Smooth muscle cell (in vitro differentiated cells): ENCODE results near the gene ADGRB2. TPM values are rescaled to one million over a fixed set of nuclear protein-coding genes. Genes with fewer than 3 reads are reported as not detected.
A peak's percentile ranks its signal among the peaks of the same experiment; 100 is the strongest.

ENCODE experiments used
- DNase-seq: peaks from one replicate; lab custom pipeline; 2025; ENCODE audit not compliant: unreplicated experiment; lab: John Stamatoyannopoulos, UW
- H2AFZ ChIP-seq: fragments of 200-600 bp; sonication (generic); 2 replicates; pipeline ENCODE4 v1.6.0; 2016; ENCODE audit warnings: antibody characterized with exemption, low read depth, mild to moderate bottlenecking
- H3F3A ChIP-seq: fragments of 200-600 bp; sonication (generic); 2 replicates; pipeline ENCODE4 v1.6.0; 2017; ENCODE audit warnings: antibody characterized with exemption, low read depth
- H3K27ac ChIP-seq: fragments of 200-600 bp; sonication (generic); 2 replicates; pipeline ENCODE4 v1.5.1; 2016; ENCODE audit warnings: low read depth, mild to moderate bottlenecking
- H3K27me3 ChIP-seq: fragments of 200-600 bp; sonication (generic); 2 replicates; pipeline ENCODE4 v1.6.1; 2016; ENCODE audit warnings: low read depth, mild to moderate bottlenecking
- H3K36me3 ChIP-seq: fragments of 200-600 bp; sonication (generic); 2 replicates; pipeline ENCODE4 v1.5.1; 2016; ENCODE audit warnings: low read depth
- H3K4me1 ChIP-seq: fragments of 200-600 bp; sonication (generic); 2 replicates; pipeline ENCODE4 v1.5.1; 2016; ENCODE audit warnings: low read depth
- H3K4me2 ChIP-seq: fragments of 200-600 bp; sonication (generic); 2 replicates; pipeline ENCODE4 v1.6.0; 2016; ENCODE audit warnings: mild to moderate bottlenecking
- H3K4me3 ChIP-seq: fragments of 200-600 bp; sonication (generic); 2 replicates; pipeline ENCODE4 v1.5.1; 2016; ENCODE audit warnings: mild to moderate bottlenecking
- H3K79me2 ChIP-seq: fragments of 200-600 bp; sonication (generic); 2 replicates; pipeline ENCODE4 v1.6.0; 2016; ENCODE audit warnings: low read depth, mild to moderate bottlenecking
- H3K9ac ChIP-seq: fragments of 200-600 bp; sonication (generic); 2 replicates; pipeline ENCODE4 v1.6.0; 2016; ENCODE audit warnings: low read depth
- H3K9me3 ChIP-seq: fragments of 200-600 bp; sonication (generic); replicated peaks from 2 replicates; pipeline ENCODE4 v1.5.1; 2016; ENCODE audit warnings: low read depth
- H4K20me1 ChIP-seq: fragments of 200-600 bp; sonication (generic); 2 replicates; pipeline ENCODE4 v1.6.0; 2016; ENCODE audit warnings: low read depth
- CTCF ChIP-seq: fragments of 200-600 bp; sonication (generic); IDR thresholded peaks from 2 replicates; pipeline ENCODE4 v1.5.1; 2017; ENCODE audit warnings: borderline replicate concordance, mild to moderate bottlenecking, antibody characterized with exemption; ENCODE audit not compliant: insufficient read depth, poor library complexity, severe bottlenecking
- WGBS: methylation state at CpG from one replicate; pipeline ENCODE4 v1.1.7; 2016; ENCODE audit warnings: low lambda C conversion rate; 5-methylcytosine and 5-hydroxymethylcytosine counted together
- polyA plus RNA-seq: library from polyadenylated mRNA; unstranded; fragments of >200 nt; fragmentation: Nextera tagmentation; extraction: Ambion mirVana; gene quantifications from 2 replicates; pipeline ENCODE4 v1.2.1, GENCODE V29; 2016
- total RNA-seq: library from RNA; depleted of rRNA; stranded (reverse); fragments of >200 nt; gene quantifications from 2 replicates; pipeline ENCODE4 v1.2.3, GENCODE V29; 2014

The ADGRB2 gene
- total and polyA plus RNA-seq, 2 experiments from 2014 or later, result 8.8 to 9.4 TPM

GRCh38 chr1:31765041-31765467 lies 914 bp upstream of the ADGRB2 start:
- Histone ChIP-seq H3K4me2 (no peak overlapping the region), H3K36me3 (no peaks in the 10 kb centered on the region), H3K79me2 (no peaks in the 10 kb centered on the region), H3K9ac (no peak overlapping the region), H2AFZ (no peak overlapping the region), H3K27me3 (no peaks in the 10 kb centered on the region), H4K20me1 (no peaks in the 10 kb centered on the region), H3K4me1 (peaks cover 30% of the 10 kb centered on the region), H3K4me3 (no peak overlapping the region), H3F3A (peaks cover 3% of the 10 kb centered on the region), H3K9me3 (no peaks in the 10 kb centered on the region), H3K27ac (no peak overlapping the region)
- peak; percentile 23 for TF ChIP-seq CTCF
- WGBS, result 61% methylated on average over 5 of the region's 5 CpGs
- DNase-seq, result no peak

- 0% methylated on average over 15 of the region's 93 CpGs for WGBS
- H3K4me2 ChIP-seq, result peak overlapping the region; percentile 99
- H3F3A ChIP-seq, result peaks cover 3% of the 10 kb centered on the region
- H3K79me2 ChIP-seq, result no peaks in the 10 kb centered on the region
- no peak overlapping the region for H3K27ac ChIP-seq
- no peak overlapping the region for H3K9ac ChIP-seq
- no peaks in the 10 kb centered on the region for H3K9me3 ChIP-seq
- TF ChIP-seq CTCF, result no peak
- H3K4me3 ChIP-seq, result peak overlapping the region; percentile 75
- H4K20me1 ChIP-seq, result no peaks in the 10 kb centered on the region
- peak overlapping the region; percentile 16 for H2AFZ ChIP-seq
- no peaks in the 10 kb centered on the region for H3K27me3 ChIP-seq
- DNase-seq, result no peak
- peaks cover 35% of the 10 kb centered on the region for H3K4me1 ChIP-seq
- H3K36me3 ChIP-seq, result no peaks in the 10 kb centered on the region
Measured at GRCh38 chr1:31763671-31764311, 349 bp downstream of the ADGRB2 start.

- under 1% methylated on average over 40 of the region's 60 CpGs for WGBS
- Histone ChIP-seq H3K4me3 (peak overlapping the region; percentile 75), H3K9ac (no peak overlapping the region), H3K4me2 (peak overlapping the region; percentile 99), H3K79me2 (no peaks in the 10 kb centered on the region), H3K27me3 (no peaks in the 10 kb centered on the region), H4K20me1 (peaks cover 2% of the 10 kb centered on the region), H3K9me3 (no peaks in the 10 kb centered on the region), H3F3A (peaks cover 3% of the 10 kb centered on the region), H3K36me3 (no peaks in the 10 kb centered on the region), H3K27ac (no peak overlapping the region), H3K4me1 (peaks cover 35% of the 10 kb centered on the region), H2AFZ (peak overlapping the region; percentile 16)
- TF ChIP-seq CTCF, result peak; percentile 65
- DNase-seq, result peak; percentile 75
Measured at GRCh38 chr1:31762726-31763670, 1.1 kb downstream of the ADGRB2 start.
